HG03064 (cell line): ENCODE data around the gene OIP5.
"Not testable (repeated sequence)": the region's sequence is repeated elsewhere in the genome, so short reads cannot be mapped to it uniquely, and the experiment has no call there.

Experiments
- ATAC-seq: cut with Tn5 transposase; IDR thresholded peaks from one replicate; pipeline ENCODE4 v1.9.1; 2021; ENCODE audit warnings: low read depth; ENCODE audit not compliant: unreplicated experiment

The OIP5 gene

GRCh38 chr15:41332194-41333025, at the start of gene OIP5, which contains the start of gene NUSAP1:
OIP5 (minus strand) TSS chr15:41332591; CDS start chr15:41332561, 30 bp downstream.
NUSAP1 (plus strand) TSS chr15:41332881; CDS start chr15:41332958, 77 bp downstream.
- peak; percentile 86 for ATAC-seq

GRCh38 chr15:41377978-41378377, 45.6 kb upstream of the OIP5 start:
- ATAC-seq = no peak

- ATAC-seq = no peak
Measured at GRCh38 chr15:41367418-41367817, 35.0 kb upstream of the OIP5 start.

- ATAC-seq = no peak
Measured at GRCh38 chr15:41354371-41354770, 22.0 kb upstream of the OIP5 start.

- no peak for ATAC-seq
Measured at GRCh38 chr15:41350057-41350717, 17.8 kb upstream of the OIP5 start.

GRCh38 chr15:41347236-41347635, 14.8 kb upstream of the OIP5 start:
- ATAC-seq = no peak

- ATAC-seq = no peak
Measured at GRCh38 chr15:41341519-41341918, 9.1 kb upstream of the OIP5 start.

- no peak for ATAC-seq
Measured at GRCh38 chr15:41340189-41340695, 7.9 kb upstream of the OIP5 start.

- no peak for ATAC-seq
Measured at GRCh38 chr15:41337631-41338522, 5.5 kb upstream of the OIP5 start.

- no peak for ATAC-seq
Measured at GRCh38 chr15:41337047-41337446, 4.7 kb upstream of the OIP5 start.

GRCh38 chr15:41336549-41336948, 4.2 kb upstream of the OIP5 start:
- no peak for ATAC-seq

- ATAC-seq = no peak
Measured at GRCh38 chr15:41334293-41335120, 2.1 kb upstream of the OIP5 start.

- ATAC-seq = peak; percentile 10
Measured at GRCh38 chr15:41333026-41333562, 703 bp upstream of the OIP5 start.

GRCh38 chr15:41331833-41332193, 578 bp downstream of the OIP5 start:
- ATAC-seq = no peak

GRCh38 chr15:41331281-41331680, 1.1 kb downstream of the OIP5 start:
- ATAC-seq = no peak

GRCh38 chr15:41323611-41324010, 8.8 kb downstream of the OIP5 start:
- ATAC-seq = no peak

GRCh38 chr15:41320805-41321330, 11.5 kb downstream of the OIP5 start:
- ATAC-seq = not testable (repeated sequence)

- ATAC-seq = no peak
Measured at GRCh38 chr15:41309226-41309905, 23.0 kb downstream of the OIP5 start.

GRCh38 chr15:41307679-41308078, 24.7 kb downstream of the OIP5 start:
- no peak for ATAC-seq
